MG63 (cell line): ENCODE results near the gene ASPG. TPM values are rescaled to one million over a fixed set of nuclear protein-coding genes. Genes with fewer than 3 reads are reported as not detected.

Experiments
- DNase-seq: peaks from one replicate; pipeline ENCODE4 v3.0.0-alpha.2; 2020
- H3K27me3 ChIP-seq: fragments of 250-450 bp; sonication (Bioruptor Pico); 2 replicates; pipeline ENCODE4 v1.5.1; 2020; ENCODE audit warnings: mild to moderate bottlenecking, moderate library complexity
- H3K36me3 ChIP-seq: fragments of 250-450 bp; sonication (Bioruptor Pico); 2 replicates; pipeline ENCODE4 v1.5.1; 2020; ENCODE audit warnings: mild to moderate bottlenecking, moderate library complexity
- H3K4me3 ChIP-seq: fragments of 250-450 bp; sonication (Bioruptor Pico); 2 replicates; pipeline ENCODE4 v1.5.1; 2020; ENCODE audit warnings: mild to moderate bottlenecking, moderate library complexity
- H3K9me3 ChIP-seq: fragments of 250-450 bp; sonication (Bioruptor Pico); 2 replicates; pipeline ENCODE4 v1.5.1; 2020; ENCODE audit warnings: mild to moderate bottlenecking, moderate library complexity
- total RNA-seq: library from RNA; depleted of rRNA; stranded (reverse); fragments of >200 nt; shearing (Covaris generic); gene quantifications from 2 replicates; pipeline ENCODE4 v1.2.3, GENCODE V29; 2014; ENCODE audit warnings: low replicate concordance

Gene ASPG
- total RNA-seq, 1 experiment from 2014 or later: not detected

DNA sequence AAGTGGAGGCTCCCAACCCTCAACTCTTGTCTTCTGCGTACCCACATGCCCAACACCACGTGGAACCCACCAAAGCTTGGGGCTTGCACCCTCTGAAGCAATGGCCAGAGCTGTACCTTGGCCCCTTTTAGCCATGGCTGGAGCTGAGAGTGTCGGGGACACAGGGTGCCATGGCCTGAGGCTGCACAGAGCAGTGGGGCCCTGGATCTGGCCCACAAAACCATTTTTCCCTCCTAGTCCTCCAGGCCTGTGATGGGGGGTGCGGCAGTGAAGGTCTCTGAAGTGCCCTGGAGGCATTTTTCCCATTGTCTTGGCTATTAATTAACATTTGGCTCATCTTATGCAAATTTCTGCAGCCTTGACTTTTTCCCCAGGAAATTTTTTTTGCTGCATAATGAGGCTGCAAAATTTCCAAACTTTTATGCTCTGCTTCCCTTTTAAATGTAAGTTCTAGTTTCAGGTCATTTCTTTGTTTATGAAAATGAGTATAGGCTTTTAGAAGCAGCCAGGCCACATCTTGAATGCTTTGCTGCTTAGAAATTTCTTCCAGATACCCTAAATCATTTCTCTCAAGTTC lies 18.7 kb upstream of the ASPG start:
- no peaks in the 10 kb centered on the region for H3K36me3 ChIP-seq
- no peaks in the 10 kb centered on the region for H3K27me3 ChIP-seq
- no peak overlapping the region for H3K4me3 ChIP-seq
- DNase-seq: no peak
- H3K9me3 ChIP-seq: no peaks in the 10 kb centered on the region

DNA sequence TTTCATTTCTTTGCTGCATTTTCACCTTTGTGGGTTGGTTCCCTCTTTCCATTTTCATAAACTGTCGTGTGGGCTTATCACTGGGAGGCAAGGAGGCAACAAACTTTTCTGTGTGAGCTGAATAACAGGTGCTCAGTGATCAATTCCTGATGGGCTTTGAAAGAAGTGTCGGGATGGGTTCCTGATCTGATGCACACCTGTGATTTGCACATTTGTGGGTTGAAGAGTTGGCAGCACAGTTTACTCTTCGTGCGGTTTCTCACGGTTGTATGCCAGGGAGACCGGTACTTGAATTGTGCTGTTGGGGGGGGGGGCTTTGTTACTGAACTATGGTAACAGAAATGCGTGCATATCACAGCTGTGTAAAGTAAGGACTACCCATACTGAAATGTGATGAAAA lies 16.0 kb upstream of the ASPG start:
- DNase-seq: no peak
- Histone ChIP-seq H3K9me3 (no peaks in the 10 kb centered on the region), H3K36me3 (no peaks in the 10 kb centered on the region), H3K27me3 (no peaks in the 10 kb centered on the region), H3K4me3 (no peak overlapping the region)

DNA sequence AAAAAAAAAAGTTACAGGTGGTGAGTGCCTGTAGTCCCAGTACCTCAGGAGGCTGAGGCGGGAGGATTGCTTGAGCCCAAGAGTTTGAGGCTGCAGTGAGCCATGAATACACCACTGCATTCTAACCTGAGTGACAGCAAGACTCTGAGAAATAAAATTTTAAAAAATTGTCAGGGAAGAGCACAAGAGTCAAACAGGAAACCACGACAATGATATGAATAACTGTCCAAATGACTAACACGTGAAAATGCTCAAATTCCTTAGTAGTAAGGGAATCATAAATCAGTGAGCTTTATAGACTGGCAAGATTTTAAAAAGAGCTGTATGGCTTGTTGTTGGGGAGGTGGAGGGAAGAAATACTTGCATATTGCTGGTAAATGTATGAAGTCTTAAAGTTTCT lies 12.9 kb upstream of the ASPG start:
- H3K4me3 ChIP-seq: no peak overlapping the region
- DNase-seq: no peak
- no peaks in the 10 kb centered on the region for H3K27me3 ChIP-seq
- H3K36me3 ChIP-seq: no peaks in the 10 kb centered on the region
- no peaks in the 10 kb centered on the region for H3K9me3 ChIP-seq

DNA sequence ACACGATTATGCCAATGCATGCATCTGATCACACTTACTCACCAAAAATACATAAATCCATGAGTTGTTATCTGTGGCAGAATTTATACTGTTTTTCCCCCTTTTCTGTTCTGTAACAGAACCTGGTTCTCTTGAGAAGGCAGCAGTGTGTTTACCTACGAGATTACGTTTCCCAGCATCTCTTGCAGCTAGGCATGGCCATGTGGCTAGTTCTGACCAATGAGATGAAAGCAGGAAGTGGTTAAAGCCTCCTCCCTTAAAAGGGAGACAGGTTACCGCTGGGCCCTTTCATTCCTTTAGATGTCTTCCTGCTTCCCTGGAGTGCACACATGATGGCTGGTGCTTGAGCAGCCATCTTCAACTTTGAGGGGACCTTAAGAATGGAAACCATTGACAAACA lies 11.7 kb upstream of the ASPG start:
- no peak for DNase-seq
- Histone ChIP-seq H3K9me3 (no peaks in the 10 kb centered on the region), H3K27me3 (no peaks in the 10 kb centered on the region), H3K36me3 (no peaks in the 10 kb centered on the region), H3K4me3 (no peak overlapping the region)

DNA sequence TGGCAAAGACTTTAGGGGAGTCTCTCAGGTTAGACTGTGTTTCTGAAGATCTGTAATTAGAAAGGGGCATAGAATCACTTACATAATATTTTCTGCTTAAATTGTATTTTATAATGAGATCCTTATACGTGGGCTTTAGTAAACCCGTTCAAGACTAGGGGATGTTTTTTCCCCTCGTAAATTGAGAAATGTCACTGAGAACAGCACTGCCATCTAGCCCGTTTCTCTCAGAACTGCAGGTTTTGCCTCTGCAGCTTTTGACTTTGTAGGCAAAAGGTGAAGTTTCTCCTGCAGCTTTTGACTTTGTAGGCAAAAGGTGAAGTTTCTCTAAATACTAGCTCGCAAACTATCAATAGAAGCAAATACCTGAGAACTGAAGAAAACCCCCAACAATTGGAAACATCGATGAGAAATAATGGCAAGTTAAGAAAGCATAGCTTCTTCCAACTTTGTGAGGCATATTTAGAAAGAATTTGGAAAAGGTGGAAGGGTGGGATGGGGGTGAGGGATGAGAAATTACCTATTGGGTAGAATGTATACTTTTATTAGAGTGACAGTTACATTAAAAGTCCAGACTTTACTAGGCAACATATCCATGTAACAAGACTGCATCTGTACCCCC lies 9.9 kb upstream of the ASPG start:
- no peak overlapping the region for H3K4me3 ChIP-seq
- no peaks in the 10 kb centered on the region for H3K9me3 ChIP-seq
- no peaks in the 10 kb centered on the region for H3K36me3 ChIP-seq
- no peak for DNase-seq
- H3K27me3 ChIP-seq: no peaks in the 10 kb centered on the region

DNA sequence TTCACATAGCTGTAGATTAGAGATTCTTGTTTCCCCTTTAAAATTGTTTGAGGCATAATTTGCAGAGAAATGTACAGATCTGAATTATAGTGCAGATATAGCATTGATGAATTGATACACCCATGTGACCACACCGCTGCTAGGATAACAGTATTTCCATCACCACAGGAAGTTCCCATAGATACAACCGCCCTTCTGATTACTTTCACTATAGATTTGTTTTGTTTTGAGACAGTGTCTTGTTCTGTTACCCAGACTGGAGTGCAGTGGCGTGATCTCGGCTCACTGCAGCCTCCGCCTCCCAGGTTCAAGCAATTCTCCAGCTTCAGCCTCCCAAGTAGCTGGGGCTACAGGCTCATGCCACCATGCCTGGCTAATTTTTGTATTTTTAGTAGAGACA lies 8.8 kb upstream of the ASPG start:
- Histone ChIP-seq H3K9me3 (no peaks in the 10 kb centered on the region), H3K36me3 (no peaks in the 10 kb centered on the region), H3K27me3 (no peaks in the 10 kb centered on the region), H3K4me3 (no peak overlapping the region)
- no peak for DNase-seq

DNA sequence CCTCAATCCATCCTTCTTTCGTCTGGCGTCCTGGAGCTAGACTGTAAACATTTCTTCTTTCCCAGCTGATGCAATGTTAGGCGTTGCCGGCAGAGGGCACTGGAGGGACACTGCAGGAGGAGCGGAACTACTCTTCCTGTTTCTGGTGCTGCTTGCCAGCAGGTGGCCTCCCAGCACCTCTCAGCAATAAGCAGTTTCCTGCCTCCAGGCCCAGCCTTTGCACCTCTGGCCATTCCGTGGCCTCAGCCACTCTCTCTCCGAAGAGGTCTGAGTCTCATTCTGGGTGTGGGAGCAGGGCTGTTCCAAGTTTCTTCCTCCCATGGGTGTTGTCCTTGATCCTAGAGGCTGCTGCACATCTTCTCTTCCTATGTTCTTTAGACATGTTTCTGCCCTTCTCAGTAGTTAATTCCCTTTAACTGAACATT lies 7.5 kb upstream of the ASPG start:
- no peaks in the 10 kb centered on the region for H3K27me3 ChIP-seq
- peak; percentile 82 for DNase-seq
- H3K4me3 ChIP-seq: no peak overlapping the region
- no peaks in the 10 kb centered on the region for H3K36me3 ChIP-seq
- no peaks in the 10 kb centered on the region for H3K9me3 ChIP-seq

DNA sequence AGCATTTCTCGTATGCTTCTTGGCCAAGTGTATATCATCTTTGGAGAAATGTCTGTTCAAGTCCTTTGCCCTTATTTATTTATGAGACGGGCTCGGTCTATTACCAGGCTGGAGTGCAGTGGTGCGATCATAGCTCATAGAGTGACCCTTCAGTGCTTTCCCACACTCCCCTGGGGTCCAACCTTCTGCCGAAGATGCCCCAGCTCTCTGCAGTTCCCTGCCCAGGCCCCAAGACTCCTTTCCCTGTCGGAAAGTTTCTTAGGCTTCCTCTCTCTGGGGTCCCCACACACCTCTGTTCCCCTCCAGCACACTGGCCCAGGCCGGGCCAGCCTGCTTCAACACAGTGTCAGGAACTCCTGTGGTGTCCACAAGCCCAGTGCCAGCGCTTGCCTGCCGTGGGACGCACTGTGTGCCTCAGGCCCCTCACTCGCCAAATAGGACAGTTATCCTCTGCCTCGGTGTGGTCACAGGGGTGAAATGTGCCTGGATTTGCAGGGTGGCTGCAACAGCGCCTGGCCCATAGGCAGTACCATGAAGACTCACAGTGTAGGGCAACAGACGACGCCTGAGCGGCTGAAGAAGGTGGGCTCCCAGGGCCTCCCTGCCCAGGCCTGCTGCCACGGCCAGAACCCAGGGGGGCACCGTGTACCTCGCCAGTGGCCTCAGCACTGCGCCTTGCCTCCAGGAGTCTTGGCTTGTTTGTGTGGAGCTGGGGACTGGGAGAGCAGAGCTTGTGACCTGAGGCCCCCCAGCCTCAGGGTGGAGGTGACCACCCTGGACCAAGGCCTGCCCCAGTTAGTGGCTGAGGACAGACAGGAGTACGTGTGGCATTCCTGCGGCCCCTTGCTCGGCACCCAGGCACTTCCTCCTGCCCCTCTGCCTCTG lies 4.9 kb upstream of the ASPG start:
- H3K4me3 ChIP-seq: no peak overlapping the region
- H3K27me3 ChIP-seq: no peaks in the 10 kb centered on the region
- H3K36me3 ChIP-seq: no peaks in the 10 kb centered on the region
- DNase-seq: no peak
- no peaks in the 10 kb centered on the region for H3K9me3 ChIP-seq

DNA sequence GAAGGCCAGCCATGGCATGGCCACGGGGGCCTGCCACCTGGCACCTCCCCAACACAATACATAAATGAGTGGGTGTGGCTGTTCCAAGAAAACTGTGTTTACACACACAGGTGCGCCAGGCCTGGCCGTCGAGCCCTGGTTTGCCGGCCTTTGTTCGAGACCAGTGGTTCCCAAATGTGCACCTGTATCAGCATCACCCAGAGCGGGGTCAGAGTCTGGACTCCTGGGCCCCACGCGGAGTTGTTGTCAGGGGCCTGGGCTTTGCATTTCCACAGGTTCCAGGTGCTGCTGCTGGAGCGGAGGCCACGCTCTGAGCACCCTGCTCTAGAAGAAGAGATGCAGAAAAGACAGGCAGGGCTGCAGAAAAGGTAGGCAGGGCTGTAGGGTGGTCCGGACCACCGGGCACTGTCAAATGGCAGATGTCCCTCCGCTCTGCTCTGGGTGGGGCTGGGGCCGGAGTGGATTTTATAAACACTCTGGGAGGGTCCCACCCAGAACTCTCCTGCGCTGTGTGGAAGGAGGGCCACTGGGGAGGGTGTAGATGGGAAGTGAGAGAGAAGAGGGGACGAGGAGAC lies 4.2 kb upstream of the ASPG start:
- no peaks in the 10 kb centered on the region for H3K27me3 ChIP-seq
- no peaks in the 10 kb centered on the region for H3K9me3 ChIP-seq
- no peaks in the 10 kb centered on the region for H3K36me3 ChIP-seq
- DNase-seq: no peak
- no peak overlapping the region for H3K4me3 ChIP-seq

DNA sequence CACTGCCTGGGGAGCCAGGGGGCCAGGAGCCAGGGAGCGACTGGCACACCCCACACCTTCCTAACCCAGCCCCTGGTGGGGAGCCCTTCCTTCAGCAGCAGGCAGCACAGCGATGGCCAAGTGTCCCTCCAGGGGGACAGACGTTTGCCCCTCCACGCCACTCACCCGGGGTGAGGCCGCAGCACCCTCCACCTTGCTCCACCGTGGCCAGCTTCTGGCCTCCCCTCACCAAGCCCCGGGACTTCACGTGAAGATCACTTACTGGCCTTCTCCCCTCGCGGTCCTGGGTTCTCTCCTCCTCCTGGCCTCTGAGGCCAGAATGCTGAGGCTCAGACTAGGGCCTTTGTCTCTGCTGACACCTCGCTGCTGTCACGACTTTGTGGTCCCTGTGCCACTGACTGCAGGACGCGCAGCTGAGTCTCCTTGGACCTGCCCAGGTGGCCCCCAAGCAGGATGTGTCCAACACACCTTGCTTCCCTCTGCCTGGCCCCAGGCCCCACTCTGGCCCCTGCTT lies 3.5 kb upstream of the ASPG start:
- no peak for DNase-seq
- H3K27me3 ChIP-seq: no peaks in the 10 kb centered on the region
- no peak overlapping the region for H3K4me3 ChIP-seq
- H3K36me3 ChIP-seq: no peaks in the 10 kb centered on the region
- no peaks in the 10 kb centered on the region for H3K9me3 ChIP-seq

DNA sequence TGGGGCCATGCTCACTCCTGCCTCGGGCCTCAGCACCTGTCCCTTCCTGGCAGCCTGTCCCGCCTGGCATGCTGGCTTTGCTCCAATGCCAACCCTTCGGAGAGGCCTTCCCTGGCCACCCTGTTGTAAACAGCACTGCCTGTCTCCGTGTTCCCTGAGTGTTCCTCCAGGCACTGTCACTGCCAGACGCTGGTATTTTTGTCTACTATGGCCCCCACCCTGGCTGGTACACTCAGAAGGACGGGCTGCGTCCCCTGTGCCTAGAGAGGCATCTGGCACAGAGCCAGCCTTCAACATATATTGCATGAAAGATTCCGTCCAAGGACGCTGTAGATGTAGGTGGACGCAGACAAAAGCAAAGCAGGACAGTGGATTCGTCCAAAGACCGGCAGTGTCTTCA lies 2.7 kb upstream of the ASPG start:
- no peak overlapping the region for H3K4me3 ChIP-seq
- H3K36me3 ChIP-seq: no peaks in the 10 kb centered on the region
- no peaks in the 10 kb centered on the region for H3K27me3 ChIP-seq
- DNase-seq: no peak
- no peaks in the 10 kb centered on the region for H3K9me3 ChIP-seq

DNA sequence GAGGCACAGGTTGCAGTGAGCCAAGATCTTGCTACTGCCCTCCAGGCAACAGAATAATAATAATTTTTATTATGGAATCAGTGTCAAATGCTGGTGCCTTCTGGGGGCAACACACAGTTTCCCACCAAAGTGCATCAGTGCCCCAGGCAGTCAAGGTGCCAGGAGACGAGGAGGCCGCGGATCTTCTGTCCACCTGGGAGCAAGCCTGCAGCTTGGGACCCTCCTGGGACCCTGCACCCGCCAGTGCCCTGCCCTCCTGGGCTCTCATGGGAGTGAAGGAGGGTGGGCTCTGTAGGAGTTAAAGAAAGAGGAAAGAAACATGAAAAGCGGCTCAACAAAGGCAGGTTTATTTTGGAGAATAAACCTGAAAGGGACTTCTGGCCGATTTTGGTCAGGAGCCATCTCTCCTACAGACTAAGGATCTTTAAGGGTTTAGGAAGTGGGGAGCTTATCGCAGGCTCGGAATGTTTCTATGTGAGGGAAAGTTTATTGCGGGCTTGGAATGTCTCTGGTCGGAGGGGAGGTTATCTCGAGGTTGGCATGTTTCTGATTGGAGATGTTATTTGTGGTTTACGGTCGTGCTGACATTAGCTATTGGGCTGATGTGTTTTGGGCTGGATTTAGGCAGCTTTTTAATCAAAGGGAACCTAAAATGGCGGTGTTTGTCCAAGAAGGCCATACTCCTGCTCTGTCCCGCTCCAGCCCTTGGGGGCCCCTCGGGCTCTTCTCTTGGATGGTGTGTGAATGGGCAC lies 1.1 kb upstream of the ASPG start:
- Histone ChIP-seq H3K4me3 (no peak overlapping the region), H3K36me3 (no peaks in the 10 kb centered on the region), H3K27me3 (no peaks in the 10 kb centered on the region), H3K9me3 (no peaks in the 10 kb centered on the region)
- DNase-seq: no peak

DNA sequence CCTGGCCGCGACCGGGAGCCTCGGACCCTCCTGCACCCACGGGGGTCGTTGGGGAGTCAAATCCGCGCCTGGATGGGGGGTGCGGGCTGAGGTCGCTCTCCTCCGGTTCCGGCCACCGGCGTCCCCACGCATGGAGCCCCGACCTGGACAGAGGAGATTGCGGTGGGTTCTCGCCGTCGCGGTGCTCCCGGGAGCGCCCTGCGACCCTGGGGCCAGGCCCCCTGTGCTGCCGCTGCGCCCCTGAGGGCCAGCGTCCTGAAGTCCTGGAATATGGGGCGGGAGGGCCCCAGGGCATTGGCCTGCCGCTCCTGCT lies 345 bp downstream of the ASPG start:
- H3K9me3 ChIP-seq: no peaks in the 10 kb centered on the region
- DNase-seq: no peak
- no peaks in the 10 kb centered on the region for H3K27me3 ChIP-seq
- H3K36me3 ChIP-seq: no peaks in the 10 kb centered on the region
- H3K4me3 ChIP-seq: no peak overlapping the region

DNA sequence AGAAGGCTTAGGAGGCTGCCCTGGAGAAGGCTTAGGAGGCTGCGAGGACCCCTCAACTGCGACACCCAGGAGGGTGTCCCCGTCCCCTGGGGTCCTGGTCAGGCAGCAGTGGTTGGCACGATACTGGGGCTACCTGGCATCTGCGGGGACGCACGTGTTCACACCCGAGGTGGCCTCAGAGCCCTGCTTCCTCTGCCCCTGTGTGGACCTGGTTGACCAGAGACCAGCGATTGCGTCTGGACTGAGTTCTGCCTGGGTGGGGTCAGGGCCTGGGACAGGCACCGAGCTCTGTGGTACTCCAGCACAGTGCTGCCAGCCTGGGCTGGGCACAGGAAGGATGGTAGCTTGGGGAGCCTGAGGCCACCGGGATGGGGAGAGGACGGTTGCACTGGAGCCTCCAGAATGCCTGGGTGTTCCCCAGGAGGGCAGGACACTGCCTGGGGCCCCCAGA lies 735 bp downstream of the ASPG start:
- Histone ChIP-seq H3K9me3 (no peaks in the 10 kb centered on the region), H3K4me3 (no peak overlapping the region), H3K36me3 (no peaks in the 10 kb centered on the region), H3K27me3 (no peaks in the 10 kb centered on the region)
- DNase-seq: no peak

DNA sequence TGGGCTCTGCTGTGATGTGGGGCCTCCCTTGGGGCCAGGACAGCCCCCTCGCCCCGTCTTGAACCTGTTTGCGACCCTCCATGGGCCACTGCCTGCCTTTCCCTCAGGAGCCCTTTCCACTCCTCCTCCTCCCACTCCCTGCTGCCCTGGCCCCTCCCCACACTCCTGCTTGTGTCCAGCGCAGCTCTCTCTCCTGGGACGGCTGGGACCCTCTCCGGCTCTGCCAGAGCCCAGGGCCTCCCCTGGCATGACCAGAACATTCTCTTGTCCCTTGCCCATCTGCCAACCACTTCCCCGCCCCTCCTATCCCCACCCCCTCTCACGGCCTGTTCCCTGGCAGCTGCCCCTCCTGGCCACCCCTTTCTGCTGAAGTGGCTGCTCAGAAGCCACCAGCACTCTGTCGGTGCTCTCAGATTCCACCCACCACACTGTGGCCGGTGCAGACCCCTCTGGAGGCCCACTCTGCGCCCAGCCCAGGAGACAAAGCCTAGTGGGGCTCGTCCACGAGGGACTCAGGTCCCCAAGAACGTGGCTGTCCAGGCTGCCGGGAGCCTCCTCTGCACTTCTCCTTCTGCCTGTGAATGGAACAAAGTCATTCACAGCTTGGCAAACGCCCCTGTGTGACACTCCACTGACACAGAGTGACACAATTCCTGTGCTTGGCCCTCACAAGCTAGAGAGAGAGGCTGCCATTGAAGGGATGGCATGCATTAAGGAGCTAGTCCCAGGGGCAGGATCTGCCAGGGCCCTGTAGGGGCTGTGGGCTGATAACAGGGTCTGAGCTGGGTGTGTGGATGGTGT lies 1.4 kb downstream of the ASPG start:
- Histone ChIP-seq H3K4me3 (no peak overlapping the region), H3K27me3 (no peaks in the 10 kb centered on the region), H3K36me3 (no peaks in the 10 kb centered on the region), H3K9me3 (no peaks in the 10 kb centered on the region)
- DNase-seq: no peak

DNA sequence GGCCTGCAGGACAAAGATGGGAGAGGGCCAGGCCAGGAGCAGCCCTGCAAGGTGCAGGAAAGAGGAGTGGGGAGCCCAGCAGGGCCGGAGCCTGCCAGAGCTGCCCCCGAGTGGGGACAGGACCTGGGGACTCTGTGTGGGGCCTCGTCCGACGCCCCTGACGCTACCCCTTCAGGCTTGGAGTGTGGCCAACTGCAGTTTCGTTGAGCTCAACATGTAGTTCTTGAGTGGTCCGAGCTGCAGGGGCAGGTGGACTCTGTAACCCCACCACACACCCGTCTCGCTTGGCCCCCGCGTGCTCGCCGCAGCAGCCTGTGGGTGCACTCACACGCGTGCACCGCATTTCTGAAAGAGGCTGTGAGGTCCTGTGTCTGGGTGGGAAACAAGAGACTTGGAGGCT lies 2.0 kb downstream of the ASPG start:
- H3K4me3 ChIP-seq: no peak overlapping the region
- H3K27me3 ChIP-seq: no peaks in the 10 kb centered on the region
- no peak for DNase-seq
- H3K36me3 ChIP-seq: no peaks in the 10 kb centered on the region
- H3K9me3 ChIP-seq: no peaks in the 10 kb centered on the region
